ENCODE measurements around the gene EXOSC5.

EXOSC5 gene

GRCh38 chr19:41408256-41408655, 11.1 kb upstream of the EXOSC5 start:
- H3K4me1 ChIP-seq (ENCODE audit: control insufficient read depth in 1 of 2, insufficient read depth in 1 of 2, low read depth in 1 of 2, low read length in 1 of 2), result peaks cover 75 to 76% of the 10 kb centered on the region in 2 experiments
- no peak overlapping the region for H3K4me3 ChIP-seq (ENCODE audit: low read depth in 1 of 2, low read length in 1 of 2)
- no peaks in the 10 kb centered on the region for H3K9me3 ChIP-seq
- no peak for TF ChIP-seq CTCF (IDR thresholded peaks at IDR 0.05)
- no peaks in the 10 kb centered on the region for H3K27me3 ChIP-seq
- H3K36me3 ChIP-seq, result no peaks in the 10 kb centered on the region
- peak overlapping the region; percentile 94 for H3K27ac ChIP-seq

GRCh38 chr19:41407271-41407670, 10.1 kb upstream of the EXOSC5 start:
- H3K4me3 ChIP-seq (ENCODE audit: low read depth in 1 of 2, low read length in 1 of 2), result peak overlapping the region in 1 of 2 experiments; percentile 21
- peak overlapping the region; percentile 94 for H3K27ac ChIP-seq
- H3K27me3 ChIP-seq, result no peaks in the 10 kb centered on the region
- peaks cover 66 to 67% of the 10 kb centered on the region in 2 experiments for H3K4me1 ChIP-seq (ENCODE audit: control insufficient read depth in 1 of 2, insufficient read depth in 1 of 2, low read depth in 1 of 2, low read length in 1 of 2)
- TF ChIP-seq CTCF (IDR thresholded peaks at IDR 0.05), result peak; percentile 30
- no peaks in the 10 kb centered on the region for H3K9me3 ChIP-seq
- H3K36me3 ChIP-seq, result no peaks in the 10 kb centered on the region

- Histone ChIP-seq H3K27ac (peak overlapping the region; percentile 94), H3K36me3 (no peaks in the 10 kb centered on the region), H3K4me3 (ENCODE audit: low read depth in 1 of 2, low read length in 1 of 2) (no peak overlapping the region), H3K27me3 (no peaks in the 10 kb centered on the region), H3K4me1 (ENCODE audit: control insufficient read depth in 1 of 2, insufficient read depth in 1 of 2, low read depth in 1 of 2, low read length in 1 of 2) (peaks cover 52 to 53% of the 10 kb centered on the region in 2 experiments), H3K9me3 (no peaks in the 10 kb centered on the region)
- no peak for TF ChIP-seq CTCF (IDR thresholded peaks at IDR 0.05)
These were observed 8.6 kb upstream of the EXOSC5 start for GRCh38 chr19:41405776-41406175.

DNA sequence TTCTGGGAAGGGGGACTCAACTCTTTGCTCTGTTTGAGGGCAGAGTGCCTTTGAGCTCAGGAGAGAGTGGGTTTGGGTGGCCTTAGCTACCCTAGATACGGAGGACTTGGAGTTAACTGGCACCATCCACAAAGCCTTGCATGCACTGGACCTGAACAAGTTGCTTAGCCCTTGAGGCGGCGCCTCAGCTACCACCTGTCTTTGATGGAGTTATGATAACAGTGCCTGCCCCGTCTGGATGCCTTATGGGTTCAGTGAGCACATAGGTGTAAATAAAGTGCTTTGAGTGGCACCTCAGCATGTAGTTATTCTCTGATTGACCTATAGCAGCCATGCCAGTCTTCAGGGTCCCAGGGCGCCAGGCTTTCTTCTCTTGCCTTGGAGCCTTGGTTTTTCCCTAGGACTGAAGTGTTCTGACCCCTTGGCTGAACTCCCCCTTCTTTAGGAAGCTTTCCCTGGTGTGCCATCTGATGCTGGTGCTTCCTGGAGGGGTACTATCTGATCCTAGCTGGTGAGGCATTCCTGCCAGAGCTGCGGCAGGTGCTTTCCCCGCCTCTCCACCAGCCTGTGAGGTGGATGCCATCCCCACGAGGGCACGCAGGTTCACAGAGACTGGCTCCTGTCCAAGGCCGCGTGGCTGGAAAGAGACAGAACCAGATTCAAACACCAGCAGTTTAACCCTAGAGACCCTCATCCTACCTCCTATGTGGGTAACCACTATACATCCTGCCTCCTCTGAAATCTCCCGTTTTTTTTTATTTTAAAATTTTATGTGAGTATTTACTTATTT, 6.2 kb upstream of the EXOSC5 start:
- no peak for TF ChIP-seq CTCF (IDR thresholded peaks at IDR 0.05)
- H3K4me3 ChIP-seq (ENCODE audit: low read depth in 1 of 2, low read length in 1 of 2), result no peak overlapping the region
- H3K9me3 ChIP-seq, result no peaks in the 10 kb centered on the region
- H3K36me3 ChIP-seq, result no peaks in the 10 kb centered on the region
- H3K4me1 ChIP-seq (ENCODE audit: control insufficient read depth in 1 of 2, insufficient read depth in 1 of 2, low read depth in 1 of 2, low read length in 1 of 2), result peaks cover 34 to 38% of the 10 kb centered on the region in 2 experiments
- H3K27ac ChIP-seq, result no peak overlapping the region
- H3K27me3 ChIP-seq, result no peaks in the 10 kb centered on the region

GRCh38 chr19:41402010-41402409, 4.9 kb upstream of the EXOSC5 start:
- Histone ChIP-seq H3K4me1 (ENCODE audit: control insufficient read depth in 1 of 2, insufficient read depth in 1 of 2, low read depth in 1 of 2, low read length in 1 of 2) (peaks cover 34 to 35% of the 10 kb centered on the region in 2 experiments), H3K27ac (no peak overlapping the region), H3K36me3 (no peaks in the 10 kb centered on the region), H3K9me3 (no peaks in the 10 kb centered on the region), H3K4me3 (ENCODE audit: low read depth in 1 of 2, low read length in 1 of 2) (no peak overlapping the region), H3K27me3 (no peaks in the 10 kb centered on the region)
- TF ChIP-seq CTCF (IDR thresholded peaks at IDR 0.05), result no peak
